Measurements from ENCODE around the gene SMARCD2.

The SMARCD2 gene

DNA sequence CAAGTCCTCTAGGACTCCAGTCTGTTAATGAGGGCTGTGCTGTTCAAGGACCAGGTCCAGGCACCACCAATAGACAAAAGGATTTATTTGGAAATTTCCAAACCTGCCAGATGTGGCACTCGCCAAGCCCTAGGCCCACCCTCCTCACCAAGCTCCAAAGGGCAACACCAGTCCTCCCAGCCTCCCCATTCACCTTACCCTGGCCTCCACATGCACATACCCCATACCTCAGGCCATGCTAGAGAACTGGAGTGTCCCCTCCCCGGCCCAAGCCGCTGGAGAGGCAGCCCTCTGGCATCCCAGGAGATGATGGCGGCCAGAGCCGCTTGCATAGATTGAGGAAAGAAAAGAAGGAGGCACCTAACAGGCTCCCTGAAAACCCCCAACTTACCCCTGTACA lies 10.5 kb downstream of the SMARCD2 start:
- no peak for DNase-seq (ENCODE audit: extremely low read depth, low read depth)
- H3K4me3 ChIP-seq (replicated peaks; ENCODE audit: low read depth, low read length), result no peak overlapping the region
- TF ChIP-seq CTCF (IDR thresholded peaks at IDR 0.05; ENCODE audit: low read depth, low read length, missing control alignments), result no peak

DNA sequence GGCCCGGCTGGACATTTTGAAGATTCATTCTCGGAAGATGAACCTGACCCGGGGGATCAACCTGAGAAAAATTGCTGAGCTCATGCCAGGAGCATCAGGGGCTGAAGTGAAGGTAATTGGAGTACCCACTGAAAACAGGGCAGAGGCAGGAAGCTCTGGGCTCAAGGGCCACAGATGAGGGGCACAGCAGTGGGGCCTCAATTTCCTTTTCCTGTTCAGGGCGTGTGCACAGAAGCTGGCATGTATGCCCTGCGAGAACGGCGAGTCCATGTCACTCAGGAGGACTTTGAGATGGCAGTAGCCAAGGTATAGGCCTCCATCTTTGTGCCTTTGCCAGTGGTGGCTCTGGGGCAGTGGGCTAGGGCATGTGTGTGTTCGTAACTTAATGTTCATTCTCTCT lies 11.0 kb downstream of the SMARCD2 start:
- no peak for DNase-seq (ENCODE audit: extremely low read depth, low read depth)
- TF ChIP-seq CTCF (IDR thresholded peaks at IDR 0.05; ENCODE audit: low read depth, low read length, missing control alignments), result no peak
- no peak overlapping the region for H3K4me3 ChIP-seq (replicated peaks; ENCODE audit: low read depth, low read length)

DNA sequence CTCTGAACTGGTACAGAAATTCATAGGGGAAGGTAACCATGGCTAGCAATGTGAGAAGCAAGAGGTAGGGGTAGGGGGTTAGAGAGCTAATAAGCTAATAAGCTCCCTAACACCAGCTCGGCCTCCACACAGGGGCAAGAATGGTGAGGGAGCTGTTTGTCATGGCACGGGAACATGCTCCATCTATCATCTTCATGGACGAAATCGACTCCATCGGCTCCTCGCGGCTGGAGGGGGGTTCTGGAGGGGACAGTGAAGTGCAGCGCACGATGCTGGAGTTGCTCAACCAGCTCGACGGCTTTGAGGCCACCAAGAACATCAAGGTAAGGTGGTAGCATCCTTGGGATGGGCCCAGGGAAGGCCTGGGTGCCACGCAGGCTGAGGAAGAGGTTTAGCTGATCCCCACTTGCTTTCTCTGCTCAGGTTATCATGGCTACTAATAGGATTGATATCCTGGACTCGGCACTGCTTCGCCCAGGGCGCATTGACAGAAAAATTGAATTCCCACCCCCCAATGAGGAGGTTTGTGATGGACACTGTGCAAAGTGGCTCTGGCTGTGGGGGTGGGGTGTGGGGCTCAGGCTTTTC lies 11.5 kb downstream of the SMARCD2 start:
- no peak for DNase-seq (ENCODE audit: extremely low read depth, low read depth)
- TF ChIP-seq CTCF (IDR thresholded peaks at IDR 0.05; ENCODE audit: low read depth, low read length, missing control alignments), result no peak
- no peak overlapping the region for H3K4me3 ChIP-seq (replicated peaks; ENCODE audit: low read depth, low read length)

GRCh38 chr17:63830278-63830677 lies 12.2 kb downstream of the SMARCD2 start:
- no peak for DNase-seq (ENCODE audit: extremely low read depth, low read depth)
- no peak for TF ChIP-seq CTCF (IDR thresholded peaks at IDR 0.05; ENCODE audit: low read depth, low read length, missing control alignments)
- H3K4me3 ChIP-seq (replicated peaks; ENCODE audit: low read depth, low read length), result no peak overlapping the region

DNA sequence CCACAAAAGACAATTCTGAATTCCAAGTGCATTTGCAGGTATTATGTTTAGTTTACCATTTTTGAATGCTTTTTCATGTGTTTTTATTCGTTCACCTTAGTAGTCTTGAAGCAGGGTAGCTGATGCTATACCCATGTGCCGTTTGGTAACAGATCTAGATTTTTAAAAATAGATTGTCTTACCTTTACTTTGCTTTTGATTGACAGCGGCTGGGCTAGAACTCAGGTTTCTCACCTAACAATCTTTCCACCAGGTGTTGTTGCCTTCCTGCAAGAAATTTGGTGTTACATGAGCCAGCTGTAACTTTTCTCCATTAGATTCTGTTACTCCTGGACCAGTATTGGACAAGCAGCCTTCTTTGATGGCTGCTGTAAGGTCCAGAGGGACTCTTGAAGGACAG lies 13.5 kb downstream of the SMARCD2 start:
- DNase-seq (ENCODE audit: extremely low read depth, low read depth), result no peak
- TF ChIP-seq CTCF (IDR thresholded peaks at IDR 0.05; ENCODE audit: low read depth, low read length, missing control alignments), result no peak
- H3K4me3 ChIP-seq (replicated peaks; ENCODE audit: low read depth, low read length), result peak overlapping the region; percentile 97

GRCh38 chr17:63827801-63828221 lies 14.7 kb downstream of the SMARCD2 start:
- H3K4me3 ChIP-seq (replicated peaks; ENCODE audit: low read depth, low read length), result peak overlapping the region; percentile 97
- no peak for TF ChIP-seq CTCF (IDR thresholded peaks at IDR 0.05; ENCODE audit: low read depth, low read length, missing control alignments)
- no peak for DNase-seq (ENCODE audit: extremely low read depth, low read depth)
